Measurements from ENCODE around the gene FXYD7. TPM values are rescaled to one million over a fixed set of nuclear protein-coding genes. Genes with fewer than 3 reads are reported as not detected.

The FXYD7 gene
- total RNA-seq, 1 experiment from 2014 or later = 0.71 TPM

DNA sequence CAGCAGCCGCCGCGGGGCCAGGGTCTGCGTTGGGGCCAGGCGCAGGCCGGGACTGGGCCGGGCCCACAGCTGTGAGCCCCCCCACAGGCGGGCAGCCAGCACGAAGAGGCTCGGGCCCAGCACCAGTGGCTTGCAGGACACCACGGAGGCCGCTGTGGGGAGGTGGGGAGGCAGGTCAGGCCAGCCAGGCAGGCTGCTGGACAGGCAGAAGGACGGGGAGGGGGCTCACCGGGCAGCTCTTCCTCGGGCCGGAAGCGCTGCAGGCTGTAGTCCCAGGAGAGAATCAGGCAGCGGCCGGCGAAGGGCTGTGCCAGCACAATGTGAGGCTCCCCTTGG lies 16.5 kb upstream of the FXYD7 start (continued):
- TF ChIP-seq, protein P1, sequence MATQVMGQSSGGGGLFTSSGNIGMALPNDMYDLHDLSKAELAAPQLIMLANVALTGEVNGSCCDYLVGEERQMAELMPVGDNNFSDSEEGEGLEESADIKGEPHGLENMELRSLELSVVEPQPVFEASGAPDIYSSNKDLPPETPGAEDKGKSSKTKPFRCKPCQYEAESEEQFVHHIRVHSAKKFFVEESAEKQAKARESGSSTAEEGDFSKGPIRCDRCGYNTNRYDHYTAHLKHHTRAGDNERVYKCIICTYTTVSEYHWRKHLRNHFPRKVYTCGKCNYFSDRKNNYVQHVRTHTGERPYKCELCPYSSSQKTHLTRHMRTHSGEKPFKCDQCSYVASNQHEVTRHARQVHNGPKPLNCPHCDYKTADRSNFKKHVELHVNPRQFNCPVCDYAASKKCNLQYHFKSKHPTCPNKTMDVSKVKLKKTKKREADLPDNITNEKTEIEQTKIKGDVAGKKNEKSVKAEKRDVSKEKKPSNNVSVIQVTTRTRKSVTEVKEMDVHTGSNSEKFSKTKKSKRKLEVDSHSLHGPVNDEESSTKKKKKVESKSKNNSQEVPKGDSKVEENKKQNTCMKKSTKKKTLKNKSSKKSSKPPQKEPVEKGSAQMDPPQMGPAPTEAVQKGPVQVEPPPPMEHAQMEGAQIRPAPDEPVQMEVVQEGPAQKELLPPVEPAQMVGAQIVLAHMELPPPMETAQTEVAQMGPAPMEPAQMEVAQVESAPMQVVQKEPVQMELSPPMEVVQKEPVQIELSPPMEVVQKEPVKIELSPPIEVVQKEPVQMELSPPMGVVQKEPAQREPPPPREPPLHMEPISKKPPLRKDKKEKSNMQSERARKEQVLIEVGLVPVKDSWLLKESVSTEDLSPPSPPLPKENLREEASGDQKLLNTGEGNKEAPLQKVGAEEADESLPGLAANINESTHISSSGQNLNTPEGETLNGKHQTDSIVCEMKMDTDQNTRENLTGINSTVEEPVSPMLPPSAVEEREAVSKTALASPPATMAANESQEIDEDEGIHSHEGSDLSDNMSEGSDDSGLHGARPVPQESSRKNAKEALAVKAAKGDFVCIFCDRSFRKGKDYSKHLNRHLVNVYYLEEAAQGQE (IDR thresholded peaks at IDR 0.05; ENCODE audit: low read depth) = no peak
- no peak for TF ChIP-seq FOSL1 (IDR thresholded peaks at IDR 0.05; ENCODE audit: low read depth)
- TF ChIP-seq, protein P2, sequence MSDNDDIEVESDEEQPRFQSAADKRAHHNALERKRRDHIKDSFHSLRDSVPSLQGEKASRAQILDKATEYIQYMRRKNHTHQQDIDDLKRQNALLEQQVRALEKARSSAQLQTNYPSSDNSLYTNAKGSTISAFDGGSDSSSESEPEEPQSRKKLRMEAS (IDR thresholded peaks at IDR 0.05) = no peak

DNA sequence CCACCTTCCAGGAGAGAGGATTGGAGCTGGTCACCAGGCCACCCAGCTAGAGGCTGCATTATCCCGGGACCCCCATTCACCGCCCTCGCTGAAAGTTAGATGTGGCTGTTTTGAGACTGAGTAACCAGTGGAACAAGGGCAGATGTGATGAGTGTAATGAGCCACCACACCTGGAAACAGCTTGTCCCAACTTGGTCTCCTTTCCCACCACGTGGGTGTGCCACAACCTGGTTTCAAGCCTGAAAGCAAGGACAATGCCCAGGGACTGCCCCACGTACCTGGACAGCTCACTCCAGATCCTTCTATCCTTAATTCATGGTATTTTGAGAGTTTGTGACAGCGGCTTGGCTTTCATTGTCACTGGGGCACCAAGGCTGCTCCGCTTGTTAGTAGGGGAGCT lies 15.2 kb upstream of the FXYD7 start:
- Histone ChIP-seq H3K4me3 (replicated peaks in 1 of 2; ENCODE audit: low read depth in 1 of 2, low read length in 2 of 2) (no peak overlapping the region), H2AFZ (ENCODE audit: low read depth, low read length, poor library complexity, severe bottlenecking) (no peak overlapping the region), H3K27ac (ENCODE audit: low read depth, low read length) (no peak overlapping the region), H3K4me2 (ENCODE audit: low read length) (no peak overlapping the region), H4K20me1 (ENCODE audit: insufficient read depth) (no peaks in the 10 kb centered on the region), H3K4me1 (ENCODE audit: control insufficient read depth in 1 of 2, insufficient read depth in 2 of 2, low read length in 2 of 2) (peaks cover 17 to 32% of the 10 kb centered on the region in 2 experiments), H3K36me3 (ENCODE audit: control insufficient read depth in 1 of 2, insufficient read depth in 2 of 2, low read length in 2 of 2) (no peaks in the 10 kb centered on the region), H3K9me2 (ENCODE audit: insufficient read depth) (no peaks in the 10 kb centered on the region), H3K9me3 (ENCODE audit: control insufficient read depth in 1 of 2, insufficient read depth in 1 of 2, low read depth in 1 of 2, low read length in 2 of 2) (no peaks in the 10 kb centered on the region), H3K79me2 (ENCODE audit: insufficient read depth, low read length) (no peaks in the 10 kb centered on the region), H3K9ac (ENCODE audit: low read length) (no peak overlapping the region), H3K27me3 (ENCODE audit: insufficient read depth, low read length) (no peaks in the 10 kb centered on the region)
- intact Hi-C loops (cut with micrococcal nuclease) = no loop called here
- BruUV-seq (replicated peaks) = no TSS peak
- ATAC-seq = no peak
- RAD21 ChIA-PET (ENCODE audit: low non-redundant PET in 1 of 2, low total read pairs in 2 of 2, uncharacterized antibody in 2 of 2, unreplicated experiment in 2 of 2) = no interaction called here
- CTCF ChIA-PET = interaction anchor here (1.0 kb wide), 1 partner anchor 83 kb away, joined by 3 read pairs; no protein-coding TSS in a partner anchor
- POLR2A ChIA-PET = no interaction called here
- DNase-seq (ENCODE audit: low read depth, low spot score) = no peak
- TF ChIP-seq EZH2phosphoT487 (IDR thresholded peaks at IDR 0.05; ENCODE audit: borderline replicate concordance) (no peak), POLR2A (IDR thresholded peaks at IDR 0.05; ENCODE audit: borderline replicate concordance, extremely low read depth, insufficient read depth, insufficient read length) (no peak), FOSL1 (IDR thresholded peaks at IDR 0.05; ENCODE audit: low read depth) (no peak), YY1 (IDR thresholded peaks at IDR 0.05; ENCODE audit: extremely low read depth, insufficient replicate concordance, low read depth, low read length) (no peak), ZNF274 (IDR thresholded peaks at IDR 0.05; ENCODE audit: low read depth, low read length) (no peak), JUND (IDR thresholded peaks at IDR 0.05) (no peak), SP1 (IDR thresholded peaks at IDR 0.05; ENCODE audit: low read depth) (no peak), CBX3 (IDR thresholded peaks at IDR 0.05; ENCODE audit: low read depth) (no peak), ZFX (IDR thresholded peaks at IDR 0.05) (no peak), TCF7L2 (IDR thresholded peaks at IDR 0.05; ENCODE audit: borderline replicate concordance, extremely low read depth, insufficient read depth, insufficient read length) (no peak), POLR2AphosphoS5 (IDR thresholded peaks at IDR 0.05; ENCODE audit: low read depth, low read length) (no peak), EZH2 (IDR thresholded peaks at IDR 0.05) (no peak), EGR1 (IDR thresholded peaks at IDR 0.05; ENCODE audit: low read depth) (no peak), RAD21 (IDR thresholded peaks at IDR 0.05; ENCODE audit: low read depth) (no peak)
- TF ChIP-seq, protein P2 (IDR thresholded peaks at IDR 0.05) = no peak
- TF ChIP-seq, protein P1 (IDR thresholded peaks at IDR 0.05; ENCODE audit: low read depth) = no peak
- TF ChIP-seq, protein P3, sequence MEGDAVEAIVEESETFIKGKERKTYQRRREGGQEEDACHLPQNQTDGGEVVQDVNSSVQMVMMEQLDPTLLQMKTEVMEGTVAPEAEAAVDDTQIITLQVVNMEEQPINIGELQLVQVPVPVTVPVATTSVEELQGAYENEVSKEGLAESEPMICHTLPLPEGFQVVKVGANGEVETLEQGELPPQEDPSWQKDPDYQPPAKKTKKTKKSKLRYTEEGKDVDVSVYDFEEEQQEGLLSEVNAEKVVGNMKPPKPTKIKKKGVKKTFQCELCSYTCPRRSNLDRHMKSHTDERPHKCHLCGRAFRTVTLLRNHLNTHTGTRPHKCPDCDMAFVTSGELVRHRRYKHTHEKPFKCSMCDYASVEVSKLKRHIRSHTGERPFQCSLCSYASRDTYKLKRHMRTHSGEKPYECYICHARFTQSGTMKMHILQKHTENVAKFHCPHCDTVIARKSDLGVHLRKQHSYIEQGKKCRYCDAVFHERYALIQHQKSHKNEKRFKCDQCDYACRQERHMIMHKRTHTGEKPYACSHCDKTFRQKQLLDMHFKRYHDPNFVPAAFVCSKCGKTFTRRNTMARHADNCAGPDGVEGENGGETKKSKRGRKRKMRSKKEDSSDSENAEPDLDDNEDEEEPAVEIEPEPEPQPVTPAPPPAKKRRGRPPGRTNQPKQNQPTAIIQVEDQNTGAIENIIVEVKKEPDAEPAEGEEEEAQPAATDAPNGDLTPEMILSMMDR (IDR thresholded peaks at IDR 0.05 in 2 of 3, conservative IDR thresholded peaks at IDR 0.05 in 1 of 3; ENCODE audit: borderline replicate concordance in 1 of 3, insufficient read depth in 1 of 3, low read depth in 2 of 3, low read length in 2 of 3) = no peak

All from HCT116 (cell line).